Measurements from ENCODE around the gene SH3BGRL2. TPM values are rescaled to one million over a fixed set of nuclear protein-coding genes. Genes with fewer than 3 reads are reported as not detected.

The SH3BGRL2 gene
- total and polyA plus RNA-seq, 2 of the 8 experiments (the other 6 are each of a cell fraction or from before 2014, with no cell fraction given) = 6.0 to 20.3 TPM

- Histone ChIP-seq H2BK20ac (ENCODE audit: low read length) (no peak overlapping the region), H4K91ac (replicated peaks; ENCODE audit: insufficient read length, low read length) (no peak overlapping the region), H2AFZ (ENCODE audit: low read length) (no peak overlapping the region), H3K9ac (replicated peaks in 1 of 4; ENCODE audit: extremely low read depth in 1 of 4, low read depth in 3 of 4, low read length in 3 of 4) (no peak overlapping the region), H3K27ac (ENCODE audit: low read depth, low read length) (no peak overlapping the region), H3K4me2 (ENCODE audit: insufficient read depth in 1 of 2, low read depth in 2 of 2, low read length in 2 of 2) (no peak overlapping the region), H4K5ac (ENCODE audit: insufficient read length, low read depth, low read length) (no peak overlapping the region), H2AK5ac (ENCODE audit: low read depth, low read length) (no peak overlapping the region), H3K27me3 (replicated peaks in 1 of 4; ENCODE audit: control insufficient read depth in 3 of 4, extremely low read depth in 1 of 4, insufficient read depth in 3 of 4, low read length in 3 of 4) (peaks cover 0 to 1% (median 0%) of the 10 kb centered on the region in 4 experiments; a peak in 1 of 7 replicates), H2BK12ac (ENCODE audit: low read depth, low read length) (no peak overlapping the region), H2BK15ac (ENCODE audit: low read length) (no peak overlapping the region), H2BK5ac (ENCODE audit: low read depth, low read length) (no peak overlapping the region), H3K56ac (replicated peaks; ENCODE audit: insufficient read length, low read depth, low read length) (no peak overlapping the region), H3K18ac (ENCODE audit: extremely low read depth, low read length) (no peak overlapping the region), H3K79me1 (ENCODE audit: low read depth, low read length) (no peaks in the 10 kb centered on the region), H3K4ac (replicated peaks; ENCODE audit: insufficient read length, low read depth, low read length) (no peak overlapping the region), H3K23ac (ENCODE audit: insufficient read length) (no peak overlapping the region), H2BK120ac (replicated peaks; ENCODE audit: low read depth, low read length) (no peak overlapping the region), H3K14ac (ENCODE audit: insufficient read length) (no peak overlapping the region), H3K36me3 (ENCODE audit: control insufficient read depth in 2 of 4, insufficient read depth in 4 of 4, low read length in 3 of 4) (no peaks in the 10 kb centered on the region), H3K4me1 (replicated peaks in 1 of 4; ENCODE audit: control insufficient read depth in 3 of 4, insufficient read depth in 4 of 4, low read length in 3 of 4) (no peaks in the 10 kb centered on the region), H3K4me3 (ENCODE audit: extremely low read depth in 1 of 4, insufficient read depth in 2 of 4, low read depth in 3 of 4, low read length in 4 of 4) (no peak overlapping the region), H4K20me1 (replicated peaks in 1 of 2; ENCODE audit: control insufficient read depth in 1 of 2, insufficient read depth in 2 of 2, low read length in 2 of 2) (no peaks in the 10 kb centered on the region), H4K8ac (ENCODE audit: extremely low read depth, insufficient read depth, low read length) (no peak overlapping the region), H3K23me2 (ENCODE audit: low read depth, low read length) (no peaks in the 10 kb centered on the region), H3K79me2 (ENCODE audit: control insufficient read depth in 1 of 2, insufficient read depth in 2 of 2, low read length in 2 of 2) (no peaks in the 10 kb centered on the region), H3K9me3 (ENCODE audit: insufficient read depth in 2 of 2, low read depth in 1 of 2, low read length in 1 of 2) (no peaks in the 10 kb centered on the region)
- POLR2A ChIA-PET (ENCODE audit: partially characterized antibody) = no interaction called here
- DNase-seq (ENCODE audit: low read depth in 1 of 2, low spot score in 2 of 2) = no peak
- FAIRE-seq = no peak
- 74% methylated on average over 2 of the region's 2 CpGs; no CpG with 5 or more reads in 1 of the 2 experiments for WGBS, 2 experiments (ENCODE audit: extremely low coverage in 1 of 2, insufficient coverage in 1 of 2, insufficient read length in 1 of 2, insufficient replicate concordance in 2 of 2, low coverage in 1 of 2, low lambda C conversion rate in 2 of 2, missing lambda C conversion rate in 1 of 2)
- CTCF ChIA-PET (ENCODE audit: partially characterized antibody) = no interaction called here
- TF ChIP-seq USF2 (IDR thresholded peaks at IDR 0.05; ENCODE audit: low read length) (no peak), GTF2F1 (IDR thresholded peaks at IDR 0.05; ENCODE audit: borderline replicate concordance, low read depth, low read length) (no peak), ASH2L (IDR thresholded peaks at IDR 0.05; ENCODE audit: low read length) (no peak), TAF7 (optimal IDR thresholded peaks at IDR 0.05; ENCODE audit: borderline replicate concordance, low read depth, low read length) (no peak), BACH1 (IDR thresholded peaks at IDR 0.05; ENCODE audit: low read length) (no peak), HDAC2 (IDR thresholded peaks at IDR 0.05; ENCODE audit: borderline replicate concordance in 1 of 2, low read depth in 2 of 2, low read length in 2 of 2) (no peak), ATF2 (IDR thresholded peaks at IDR 0.05; ENCODE audit: low read length) (no peak)
Measured at GRCh38 chr6:79742030-79742429, 110.9 kb downstream of the SH3BGRL2 start.

Data from H1 (cell line).